ENCODE measurements around the gene MCTP1.

- TF ChIP-seq CTCF (IDR thresholded peaks at IDR 0.05) (no peak), POLR2AphosphoS5 (IDR thresholded peaks at IDR 0.05) (no peak), POLR2A (IDR thresholded peaks at IDR 0.05) (no peak)
Observed at GRCh38 chr5:94725142-94725541, 559.8 kb downstream of the MCTP1 start.

Data from breast epithelium (tissue), 3 donors.